GM21423 (cell line): Measurements from ENCODE around the gene PRLR.
A peak's percentile ranks its signal among the peaks of the same experiment; 100 is the strongest.
"Not testable (repeated sequence)": the region's sequence is repeated elsewhere in the genome, so short reads cannot be mapped to it uniquely, and the experiment has no call there.

ENCODE experiments used
- ATAC-seq: cut with Tn5 transposase; IDR thresholded peaks from one replicate; pipeline ENCODE4 v1.9.1; 2021; ENCODE audit warnings: mild to moderate bottlenecking, moderate library complexity; ENCODE audit not compliant: unreplicated experiment

PRLR gene

GRCh38 chr5:35133186-35133585 lies 97.1 kb downstream of the PRLR start:
- no peak for ATAC-seq

- no peak for ATAC-seq
Observed at GRCh38 chr5:35131723-35132122, 98.6 kb downstream of the PRLR start.

- peak; percentile 46 for ATAC-seq
Observed at GRCh38 chr5:35129921-35130485, 100.3 kb downstream of the PRLR start.

- no peak for ATAC-seq
Observed at GRCh38 chr5:35129276-35129675, 101.0 kb downstream of the PRLR start.

GRCh38 chr5:35127006-35127405 lies 103.3 kb downstream of the PRLR start:
- no peak for ATAC-seq

GRCh38 chr5:35125746-35126145 lies 104.5 kb downstream of the PRLR start:
- ATAC-seq, result no peak

GRCh38 chr5:35124932-35125331 lies 105.4 kb downstream of the PRLR start:
- ATAC-seq, result no peak

GRCh38 chr5:35122819-35123218 lies 107.5 kb downstream of the PRLR start:
- no peak for ATAC-seq

- no peak for ATAC-seq
Observed at GRCh38 chr5:35120715-35121114, 109.6 kb downstream of the PRLR start.

- ATAC-seq, result peak; percentile 58
Observed at GRCh38 chr5:35117967-35118366, 112.3 kb downstream of the PRLR start.

GRCh38 chr5:35115920-35116319 lies 114.4 kb downstream of the PRLR start:
- no peak for ATAC-seq

GRCh38 chr5:35114698-35115097 lies 115.6 kb downstream of the PRLR start:
- ATAC-seq, result no peak

GRCh38 chr5:35112300-35112699 lies 118.0 kb downstream of the PRLR start:
- no peak for ATAC-seq

- ATAC-seq, result not testable (repeated sequence)
Observed at GRCh38 chr5:35104550-35104949, 125.7 kb downstream of the PRLR start.

GRCh38 chr5:35103637-35104299 lies 126.5 kb downstream of the PRLR start:
- ATAC-seq, result no peak

- ATAC-seq, result not testable (repeated sequence)
Observed at GRCh38 chr5:35101720-35102119, 128.6 kb downstream of the PRLR start.

GRCh38 chr5:35101016-35101415 lies 129.3 kb downstream of the PRLR start:
- no peak for ATAC-seq

GRCh38 chr5:35098214-35098613 lies 132.1 kb downstream of the PRLR start:
- no peak for ATAC-seq

GRCh38 chr5:35096932-35097331 lies 133.4 kb downstream of the PRLR start:
- no peak for ATAC-seq

GRCh38 chr5:35096216-35096615 lies 134.1 kb downstream of the PRLR start:
- no peak for ATAC-seq

- ATAC-seq, result no peak
Observed at GRCh38 chr5:35095366-35095765, 134.9 kb downstream of the PRLR start.

GRCh38 chr5:35094948-35095347 lies 135.3 kb downstream of the PRLR start:
- no peak for ATAC-seq

GRCh38 chr5:35092703-35093102 lies 137.6 kb downstream of the PRLR start:
- ATAC-seq, result no peak
